Suppressor macrophage treated with lipopolysaccharide for 4 hours (primary cell): ENCODE results near the gene VGF.
A peak's percentile ranks its signal among the peaks of the same experiment; 100 is the strongest.
"Not testable (repeated sequence)": the region's sequence is repeated elsewhere in the genome, so short reads cannot be mapped to it uniquely, and the experiment has no call there.

Source experiments
- DNase-seq: peaks from one replicate; pipeline ENCODE4 v3.0.0-alpha.2; 2020

VGF gene

DNA sequence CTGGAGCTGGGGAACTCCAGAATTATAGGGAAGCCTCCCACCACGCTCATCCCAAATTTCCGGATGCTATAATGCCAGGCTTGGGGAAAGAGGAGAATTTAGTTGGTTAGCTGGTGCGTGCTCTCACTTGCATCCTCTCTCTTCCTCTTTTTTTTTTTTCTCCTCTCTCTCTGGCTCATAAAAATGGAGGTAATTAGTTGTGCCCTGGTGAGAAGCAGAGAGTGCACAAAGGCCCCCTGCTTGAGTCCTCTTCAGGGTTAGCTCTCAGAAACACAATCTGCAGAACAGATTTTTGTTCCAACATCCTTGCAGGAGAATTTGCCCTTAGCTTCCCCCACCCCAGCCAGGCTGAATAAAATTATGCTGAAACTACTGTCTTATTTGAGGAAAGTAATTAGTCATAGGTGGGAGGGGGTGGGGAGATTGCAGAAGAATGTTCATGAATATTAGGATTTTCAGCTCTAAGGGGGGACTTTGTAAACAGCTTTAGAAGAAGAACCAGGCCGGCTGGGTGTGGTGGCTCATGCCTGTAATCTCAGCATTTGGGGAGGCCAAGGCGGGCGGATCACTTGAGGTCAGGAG lies 30.9 kb downstream of the VGF start:
- peak; percentile 69 for DNase-seq

- peak; percentile 61 for DNase-seq
These were observed 31.6 kb downstream of the VGF start for GRCh38 chr7:101133621-101134398.

GRCh38 chr7:101132626-101133600 lies 32.5 kb downstream of the VGF start:
- DNase-seq, result not testable (repeated sequence)

DNA sequence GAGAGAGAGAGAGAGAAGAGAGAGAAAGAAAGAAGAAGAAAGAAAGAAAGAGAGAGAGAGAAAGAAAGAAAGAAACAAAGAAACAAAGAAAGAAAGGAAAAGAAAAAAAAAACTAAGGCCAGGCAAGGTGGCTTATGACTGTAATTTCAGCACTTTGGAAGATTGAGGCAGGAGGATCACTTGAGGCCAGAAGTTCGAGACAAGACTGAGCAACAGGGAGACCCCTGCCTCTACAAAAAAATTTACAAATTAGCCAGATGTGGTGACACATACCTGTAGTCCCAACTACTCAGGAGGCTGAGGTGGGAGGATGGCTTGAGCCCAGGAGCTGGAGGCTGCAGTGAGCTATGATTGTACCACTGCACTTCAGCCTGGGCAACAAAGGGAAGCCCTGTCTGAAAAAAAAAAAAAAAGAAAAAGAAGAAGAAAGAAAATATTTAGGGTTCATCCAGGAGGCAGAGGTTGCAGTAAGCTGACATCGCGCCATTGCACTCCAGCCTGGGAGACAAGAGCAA lies 35.7 kb downstream of the VGF start:
- DNase-seq, result no peak

GRCh38 chr7:101128040-101128834 lies 37.1 kb downstream of the VGF start:
- DNase-seq, result no peak

GRCh38 chr7:101127460-101128039 lies 37.8 kb downstream of the VGF start:
- no peak for DNase-seq

DNA sequence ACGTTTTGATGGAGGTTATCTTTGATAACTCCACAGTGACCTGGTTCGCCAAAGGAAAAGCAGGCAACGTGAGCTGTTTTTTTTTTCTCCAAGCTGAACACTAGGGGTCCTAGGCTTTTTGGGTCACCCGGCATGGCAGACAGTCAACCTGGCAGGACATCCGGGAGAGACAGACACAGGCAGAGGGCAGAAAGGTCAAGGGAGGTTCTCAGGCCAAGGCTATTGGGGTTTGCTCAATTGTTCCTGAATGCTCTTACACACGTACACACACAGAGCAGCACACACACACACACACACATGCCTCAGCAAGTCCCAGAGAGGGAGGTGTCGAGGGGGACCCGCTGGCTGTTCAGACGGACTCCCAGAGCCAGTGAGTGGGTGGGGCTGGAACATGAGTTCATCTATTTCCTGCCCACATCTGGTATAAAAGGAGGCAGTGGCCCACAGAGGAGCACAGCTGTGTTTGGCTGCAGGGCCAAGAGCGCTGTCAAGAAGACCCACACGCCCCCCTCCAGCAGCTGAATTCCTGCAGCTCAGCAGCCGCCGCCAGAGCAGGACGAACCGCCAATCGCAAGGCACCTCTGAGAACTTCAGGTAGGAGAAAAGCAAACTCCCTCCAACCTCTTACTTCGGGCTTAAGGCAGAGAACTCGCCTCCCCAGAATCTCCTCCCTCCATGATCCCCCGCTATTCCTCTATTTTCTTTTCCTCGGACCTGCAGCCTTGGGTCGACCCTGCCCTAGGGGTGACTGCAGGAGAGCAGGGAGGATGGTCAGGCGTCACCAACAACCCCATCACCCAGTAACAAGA lies 38.5 kb downstream of the VGF start, which contains the start of gene SERPINE1:
TSS of gene SERPINE1 (plus strand) at position 454 of the 809 bp plus-strand sequence. CDS start 1,290 bp downstream, outside the sequence.
- DNase-seq, result peak; percentile 88

DNA sequence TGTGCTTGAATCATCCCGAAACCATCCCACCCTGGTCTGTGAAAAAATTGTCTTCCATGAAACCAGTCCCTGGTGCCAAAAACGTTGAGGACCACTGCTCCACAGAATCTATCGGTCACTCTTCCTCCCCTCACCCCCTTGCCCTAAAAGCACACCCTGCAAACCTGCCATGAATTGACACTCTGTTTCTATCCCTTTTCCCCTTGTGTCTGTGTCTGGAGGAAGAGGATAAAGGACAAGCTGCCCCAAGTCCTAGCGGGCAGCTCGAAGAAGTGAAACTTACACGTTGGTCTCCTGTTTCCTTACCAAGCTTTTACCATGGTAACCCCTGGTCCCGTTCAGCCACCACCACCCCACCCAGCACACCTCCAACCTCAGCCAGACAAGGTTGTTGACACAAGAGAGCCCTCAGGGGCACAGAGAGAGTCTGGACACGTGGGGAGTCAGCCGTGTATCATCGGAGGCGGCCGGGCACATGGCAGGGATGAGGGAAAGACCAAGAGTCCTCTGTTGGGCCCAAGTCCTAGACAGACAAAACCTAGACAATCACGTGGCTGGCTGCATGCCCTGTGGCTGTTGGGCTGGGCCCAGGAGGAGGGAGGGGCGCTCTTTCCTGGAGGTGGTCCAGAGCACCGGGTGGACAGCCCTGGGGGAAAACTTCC lies 39.2 kb downstream of the VGF start:
- DNase-seq, result no peak

GRCh38 chr7:101124376-101125056 lies 40.9 kb downstream of the VGF start:
- DNase-seq, result peak; percentile 41

GRCh38 chr7:101123703-101124068 lies 41.7 kb downstream of the VGF start:
- no peak for DNase-seq

DNA sequence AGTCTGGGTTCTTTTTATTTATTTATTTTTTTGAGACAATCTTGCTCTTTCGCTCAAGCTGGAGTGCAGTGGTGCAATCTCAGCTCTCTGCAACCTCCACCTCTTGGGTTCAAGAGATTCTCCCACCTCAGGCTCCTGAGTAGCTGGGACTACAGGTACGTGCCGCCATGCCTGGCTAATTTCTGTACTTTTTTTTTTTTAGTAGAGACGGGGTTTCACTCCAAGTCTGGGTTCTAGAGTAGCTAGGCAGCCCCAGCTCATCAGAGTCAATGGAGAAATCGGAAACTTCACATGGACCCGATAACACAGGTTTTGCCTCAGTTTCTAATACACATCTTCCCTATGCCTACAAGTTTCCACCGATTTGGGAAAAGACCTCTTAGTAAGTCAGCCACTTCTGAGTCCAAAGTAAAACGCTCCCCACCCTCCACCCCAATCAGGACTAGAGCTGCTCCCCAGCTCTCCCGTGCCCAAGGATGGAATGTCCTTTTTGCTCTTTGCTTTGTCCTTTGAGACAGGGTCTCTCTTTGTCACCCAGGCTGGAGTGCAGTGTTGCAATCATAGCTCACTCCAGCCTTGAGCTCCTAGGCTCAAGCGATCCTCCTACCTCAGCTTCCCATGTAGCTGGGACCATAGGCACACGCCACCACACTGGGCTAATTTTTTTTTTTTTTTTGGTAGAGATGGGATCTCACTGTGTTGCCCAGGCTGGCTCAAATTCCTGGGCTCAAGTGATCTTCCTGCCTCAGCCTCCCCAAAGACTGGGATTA lies 42.3 kb downstream of the VGF start:
- DNase-seq, result no peak

DNA sequence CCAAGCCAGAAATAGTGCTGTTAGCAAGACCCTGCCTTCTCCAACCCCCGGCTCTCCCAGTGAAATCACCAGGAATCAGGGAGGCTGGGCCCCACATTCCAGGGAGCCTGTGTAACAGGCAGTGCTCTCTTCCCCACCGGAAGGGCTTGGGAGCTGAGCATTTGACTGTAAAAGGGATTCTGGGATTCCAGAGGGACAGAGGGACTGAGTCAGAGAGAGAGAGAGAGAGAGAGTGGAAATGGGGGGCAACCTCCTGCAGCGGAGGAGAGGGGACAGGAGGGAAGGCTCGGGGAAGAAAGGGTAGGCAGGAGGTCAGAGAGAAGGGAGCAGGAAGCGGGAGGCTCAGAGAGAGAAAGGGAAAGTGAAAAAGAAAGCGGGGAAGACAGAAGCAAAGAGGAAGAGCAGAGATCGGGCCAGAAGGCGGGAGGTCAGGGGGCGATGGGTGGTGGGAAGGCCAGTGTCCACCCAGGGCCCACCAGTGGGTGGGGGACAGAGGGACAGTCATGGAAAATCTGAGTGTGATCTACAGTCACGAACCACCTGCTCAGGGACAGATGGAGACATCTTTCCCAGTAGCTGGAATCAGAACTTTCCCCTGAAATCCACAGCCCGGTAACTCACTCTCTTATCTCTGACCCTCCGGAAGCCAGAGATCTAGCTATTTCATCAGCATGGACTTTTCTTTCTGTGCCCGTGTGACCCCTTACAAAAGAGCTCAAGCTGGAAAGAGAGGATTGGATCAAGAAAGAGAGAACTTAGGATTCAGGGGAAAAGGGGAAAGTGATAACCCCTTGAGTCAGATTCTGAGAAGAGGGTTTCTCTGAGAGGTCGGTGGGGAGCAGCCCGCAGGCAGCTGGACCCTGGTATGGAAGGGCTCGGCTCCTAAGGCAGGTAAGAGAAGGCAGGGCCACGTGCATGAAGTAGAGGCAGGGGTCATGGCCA lies 43.1 kb downstream of the VGF start:
- peak; percentile 75 for DNase-seq

- DNase-seq, result not testable (repeated sequence)
These were observed 43.8 kb downstream of the VGF start for GRCh38 chr7:101121631-101121990.

- DNase-seq, result no peak
These were observed 45.1 kb downstream of the VGF start for GRCh38 chr7:101120315-101120714.

DNA sequence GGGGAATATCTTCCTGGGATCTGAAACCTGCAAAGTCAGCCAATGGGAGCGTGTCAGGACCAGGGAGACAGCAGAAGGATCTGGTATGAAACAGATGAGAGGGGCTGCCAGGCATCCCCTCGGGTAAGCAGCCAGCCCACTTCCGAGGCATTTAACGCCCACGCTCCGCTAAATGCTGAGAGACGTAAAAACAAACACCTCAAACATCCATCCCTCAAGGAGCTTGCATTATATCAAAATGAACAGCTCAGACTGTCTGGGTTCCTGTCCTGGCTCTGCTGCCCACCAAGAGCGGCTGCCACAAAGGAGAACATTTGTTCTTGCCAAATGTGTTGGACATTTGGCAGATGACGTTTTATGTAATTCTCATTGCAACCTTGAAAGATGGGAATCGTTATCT lies 45.5 kb downstream of the VGF start:
- no peak for DNase-seq

DNA sequence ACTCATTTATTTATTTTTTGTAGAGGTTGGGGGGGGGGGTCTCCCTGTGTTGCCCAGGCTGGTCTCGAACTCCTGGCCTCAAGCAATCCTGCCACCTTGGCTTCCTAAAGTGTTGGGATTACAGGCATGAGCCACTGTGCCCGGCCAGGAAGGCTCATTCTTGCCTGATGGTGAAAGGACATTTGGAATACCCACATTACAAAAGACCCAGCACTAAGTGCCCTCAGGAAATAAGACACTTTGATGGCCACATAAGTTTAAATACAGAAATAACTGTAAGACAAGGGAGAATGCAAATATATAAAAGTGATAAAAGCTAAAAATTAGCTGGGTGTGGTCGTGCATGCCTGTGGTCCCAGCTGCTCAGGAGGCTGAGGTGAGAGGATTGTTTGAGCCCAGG lies 46.5 kb downstream of the VGF start:
- no peak for DNase-seq

DNA sequence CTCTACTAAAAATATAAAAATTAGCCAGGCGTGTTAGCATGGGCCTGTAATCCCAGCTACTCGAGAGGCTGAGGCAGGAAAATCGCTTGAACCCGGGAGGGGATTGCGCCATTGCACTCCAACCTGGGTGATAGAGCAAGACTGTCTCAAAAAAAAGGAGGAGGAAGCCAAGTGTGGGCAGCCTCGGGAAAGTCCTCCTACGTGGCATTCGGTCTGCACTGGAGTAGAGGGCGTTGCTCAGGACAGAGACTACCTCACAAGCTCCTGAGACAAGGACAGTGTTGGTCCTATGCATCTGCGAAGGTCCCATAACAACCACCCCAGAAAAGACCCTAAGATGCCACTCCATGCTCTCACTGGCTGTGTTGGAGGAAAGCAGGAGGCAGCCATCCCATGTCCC lies 48.5 kb downstream of the VGF start:
- no peak for DNase-seq

DNA sequence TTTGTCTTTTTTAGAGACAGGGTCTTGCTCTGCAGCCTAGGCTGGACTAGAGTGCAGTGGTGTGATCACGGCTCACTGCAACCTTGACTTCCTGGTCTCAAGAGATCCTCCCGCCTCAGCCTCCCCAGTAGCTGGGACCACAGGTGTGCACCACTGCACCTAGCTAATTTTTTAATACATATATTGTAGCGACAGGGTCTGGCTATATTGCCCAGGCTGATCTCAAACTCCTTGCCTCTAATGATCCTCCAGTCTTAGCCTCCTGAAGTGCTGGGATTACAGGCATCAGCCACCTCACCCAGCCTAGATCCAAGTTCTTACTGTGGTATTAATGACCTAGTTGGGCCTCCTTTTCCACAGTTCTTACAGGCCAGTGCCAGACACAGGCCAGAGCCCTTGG lies 50.2 kb downstream of the VGF start:
- DNase-seq, result no peak
